Measurements from ENCODE around the gene RARRES2.
"Not testable (repeated sequence)": the region's sequence is repeated elsewhere in the genome, so short reads cannot be mapped to it uniquely, and the experiment has no call there.

RARRES2 gene

GRCh38 chr7:150306377-150306776 is 35.1 kb downstream of the RARRES2 start:
- not testable (repeated sequence) for H3K4me3 ChIP-seq (ENCODE audit: low read depth, low read length); DNase-seq (ENCODE audit: low read depth)

DNA sequence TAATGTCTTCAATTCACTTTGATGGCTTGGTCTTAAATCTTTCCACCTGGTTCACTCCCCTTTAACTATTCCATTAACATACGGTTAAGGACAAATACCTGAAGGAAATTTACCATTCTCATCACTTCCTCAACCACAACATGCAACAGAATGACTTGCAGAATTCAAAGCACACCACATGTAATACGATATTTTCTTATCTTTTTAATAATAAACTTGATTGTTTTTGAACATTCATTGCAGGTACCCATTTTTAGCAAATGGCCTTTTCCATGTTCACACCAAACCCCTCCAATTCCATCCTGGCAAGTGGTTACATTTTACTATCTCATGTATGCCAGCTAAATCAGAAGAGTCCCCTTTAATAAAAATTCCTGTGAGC is 35.5 kb downstream of the RARRES2 start:
- H3K4me3 ChIP-seq (ENCODE audit: low read depth, low read length); DNase-seq (ENCODE audit: low read depth): not testable (repeated sequence)

DNA sequence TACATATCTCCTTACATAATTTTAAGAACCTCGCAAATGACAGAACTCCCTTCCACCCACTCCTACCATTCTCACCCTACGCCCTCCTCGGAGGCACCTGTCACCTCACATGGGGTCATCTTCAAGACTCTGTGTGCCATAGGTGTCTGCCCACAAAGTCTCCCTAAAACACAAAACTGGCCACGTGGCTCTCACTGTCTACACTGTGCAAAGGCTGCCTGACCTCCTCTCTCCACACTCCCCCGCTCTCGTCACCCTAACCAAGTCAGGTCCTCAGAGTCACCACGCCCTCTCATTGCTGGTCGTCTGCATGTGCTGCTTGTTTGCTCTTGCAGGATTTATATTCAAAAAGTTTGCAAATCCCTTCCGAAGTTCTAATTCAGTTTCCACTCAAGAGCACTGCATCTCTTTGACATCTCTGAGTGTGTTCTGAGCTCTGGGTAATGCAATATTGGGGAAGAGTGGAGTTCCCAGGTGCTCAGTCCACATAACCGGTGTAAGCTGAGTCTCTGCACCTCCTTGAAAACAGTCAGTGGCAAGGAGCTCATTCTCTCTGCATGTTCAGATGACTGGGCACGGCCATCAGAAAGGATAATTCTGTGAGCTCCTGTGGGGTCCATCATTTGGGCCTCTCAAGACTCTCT is 36.0 kb downstream of the RARRES2 start:
- DNase-seq (ENCODE audit: low read depth); H3K4me3 ChIP-seq (ENCODE audit: low read depth, low read length): not testable (repeated sequence)

GRCh38 chr7:150304499-150305258 is 36.8 kb downstream of the RARRES2 start:
- H3K4me3 ChIP-seq (ENCODE audit: low read depth, low read length); DNase-seq (ENCODE audit: low read depth): not testable (repeated sequence)

DNA sequence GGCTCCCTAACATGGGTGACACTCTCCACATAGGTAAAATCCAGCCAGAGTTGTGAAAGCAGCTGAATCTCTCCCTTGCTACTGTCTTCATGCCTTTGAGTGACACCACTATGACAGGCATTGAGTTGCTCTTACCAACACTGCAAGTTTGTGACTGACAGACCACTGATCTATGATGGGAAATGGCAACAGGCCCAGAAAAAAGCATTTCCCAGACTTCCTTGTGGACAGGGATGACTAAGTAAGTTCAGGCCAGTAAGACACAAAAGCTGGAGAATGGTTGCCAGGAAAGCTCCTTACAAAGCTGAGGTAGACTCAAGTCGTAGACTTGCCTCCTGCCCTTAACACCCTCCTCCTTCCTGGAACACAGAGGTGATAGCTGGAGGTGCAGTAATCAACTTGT is 38.5 kb downstream of the RARRES2 start:
- not testable (repeated sequence) for DNase-seq (ENCODE audit: low read depth); H3K4me3 ChIP-seq (ENCODE audit: low read depth, low read length)

- not testable (repeated sequence) for DNase-seq (ENCODE audit: low read depth); H3K4me3 ChIP-seq (ENCODE audit: low read depth, low read length)
Measured at GRCh38 chr7:150297978-150298377, 43.5 kb downstream of the RARRES2 start.

DNA sequence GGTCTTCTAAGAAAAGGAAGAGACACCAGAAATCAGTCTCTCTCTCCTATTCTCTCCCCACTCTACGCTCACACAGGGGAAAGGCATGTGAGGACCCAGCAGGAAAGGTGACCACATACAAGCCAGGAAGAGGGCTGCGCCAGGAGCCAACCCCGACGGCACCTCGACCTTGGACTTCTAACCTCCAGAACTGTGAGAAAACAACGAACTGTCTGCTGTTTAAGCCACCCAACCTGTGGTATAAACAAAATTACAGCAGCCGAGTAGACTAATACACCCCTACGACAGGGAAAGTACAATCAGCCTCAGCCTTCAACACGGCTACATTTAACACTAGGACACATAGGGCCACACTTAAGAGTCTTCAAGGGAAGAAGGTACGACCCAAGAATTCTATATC is 44.6 kb downstream of the RARRES2 start:
- H3K4me3 ChIP-seq (ENCODE audit: low read depth, low read length) = not testable (repeated sequence)

DNA sequence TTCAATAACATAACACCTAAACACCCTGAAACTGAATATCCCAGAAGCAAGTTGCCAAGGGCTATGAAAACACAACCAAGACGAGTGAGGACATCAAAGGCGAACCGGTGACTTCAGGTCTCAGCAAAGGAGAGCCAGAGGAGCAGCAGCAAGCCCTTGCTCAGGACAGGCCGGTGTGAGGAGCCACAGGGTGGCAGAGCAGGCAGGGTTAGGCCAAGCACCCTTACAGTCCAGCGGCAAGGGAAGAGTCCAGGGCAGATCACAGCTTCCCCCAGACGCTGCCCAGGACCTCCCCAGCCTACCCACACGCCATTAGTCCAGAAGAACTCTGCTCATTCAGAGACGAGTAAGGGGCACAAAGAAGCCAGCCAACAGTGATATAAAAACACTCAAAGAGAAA is 45.8 kb downstream of the RARRES2 start:
- not testable (repeated sequence) for H3K4me3 ChIP-seq (ENCODE audit: low read depth, low read length); DNase-seq (ENCODE audit: low read depth)

More for the DNA sequence above, 44.6 kb downstream of the RARRES2 start:
- not testable (repeated sequence) for DNase-seq (ENCODE audit: low read depth)

DNA sequence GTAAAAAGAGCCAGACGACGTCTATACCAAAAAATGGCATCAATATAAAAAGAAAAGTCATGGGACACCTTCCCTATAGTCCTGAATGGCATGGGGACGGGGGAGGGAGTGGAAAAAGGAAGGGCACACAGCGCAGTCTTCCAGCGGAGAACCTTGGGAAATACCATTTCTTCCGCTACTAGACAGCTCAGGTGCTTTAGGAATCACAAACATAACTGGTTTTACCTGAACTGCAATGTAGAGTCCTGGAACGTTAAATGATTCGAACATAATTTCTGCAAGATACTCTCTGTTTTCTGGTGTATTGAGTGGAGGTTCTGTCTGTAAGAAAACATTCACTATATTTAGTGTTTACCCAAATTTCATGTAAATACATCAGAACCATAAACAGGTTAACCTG is 46.4 kb downstream of the RARRES2 start:
- DNase-seq (ENCODE audit: low read depth); H3K4me3 ChIP-seq (ENCODE audit: low read depth, low read length): not testable (repeated sequence)

GRCh38 chr7:150290317-150290716 is 51.1 kb downstream of the RARRES2 start:
- H3K4me3 ChIP-seq (ENCODE audit: low read depth, low read length); DNase-seq (ENCODE audit: low read depth): not testable (repeated sequence)

GRCh38 chr7:150288816-150289215 is 52.6 kb downstream of the RARRES2 start:
- not testable (repeated sequence) for DNase-seq (ENCODE audit: low read depth)

More at GRCh38 chr7:150288816-150289215, 52.6 kb downstream of the RARRES2 start:
- not testable (repeated sequence) for H3K4me3 ChIP-seq (ENCODE audit: low read depth, low read length)
